Neural cell (in vitro differentiated cells): ENCODE measurements around the gene ZFP36L2.

Experiments used
- CTCF ChIP-seq: fragments of 450-650 bp; IDR thresholded peaks from 2 replicates; pipeline ENCODE4 v1.5.1; 2014; ENCODE audit warnings: antibody characterized with exemption, mild to moderate bottlenecking, moderate library complexity; ENCODE audit not compliant: poor library complexity, severe bottlenecking
- EP300 ChIP-seq: fragments of 450-650 bp; conservative IDR thresholded peaks from 2 replicates; pipeline ENCODE4 v1.6.1; 2014; ENCODE audit warnings: antibody characterized with exemption, mild to moderate bottlenecking, moderate library complexity; ENCODE audit not compliant: poor library complexity, severe bottlenecking
- EZH2 ChIP-seq: fragments of 200-600, 300-800 bp; shearing (Covaris generic), sonication (generic); IDR thresholded peaks from 2 replicates; pipeline ENCODE4 v1.6.1; 2014; ENCODE audit warnings: antibody characterized with exemption, low read length, borderline replicate concordance, mild to moderate bottlenecking; ENCODE audit not compliant: insufficient read depth, poor library complexity, severe bottlenecking
- MXI1 ChIP-seq: fragments of 450-650 bp; conservative IDR thresholded peaks from 2 replicates; pipeline ENCODE4 v1.6.1; 2014; ENCODE audit warnings: antibody characterized with exemption, mild to moderate bottlenecking; ENCODE audit not compliant: poor library complexity, severe bottlenecking
- POLR2AphosphoS5 ChIP-seq: IDR thresholded peaks from 2 replicates; pipeline ENCODE4 v1.6.1; 2012
- RAD21 ChIP-seq: fragments of 450-650 bp; conservative IDR thresholded peaks from 2 replicates; pipeline ENCODE4 v1.6.1; 2014; ENCODE audit warnings: antibody characterized with exemption, mild to moderate bottlenecking, moderate library complexity
- REST ChIP-seq: IDR thresholded peaks from 2 replicates; pipeline ENCODE4 v1.6.1; 2012; ENCODE audit warnings: borderline replicate concordance
- SMC3 ChIP-seq: fragments of 450-650 bp; conservative IDR thresholded peaks from 2 replicates; pipeline ENCODE4 v1.6.1; 2014; ENCODE audit warnings: antibody characterized with exemption, mild to moderate bottlenecking, moderate library complexity; ENCODE audit not compliant: poor library complexity
- TAF1 ChIP-seq: IDR thresholded peaks from 2 replicates; pipeline ENCODE4 v1.6.1; 2012; ENCODE audit warnings: low read depth

GRCh38 chr2:43246641-43247040, 20.2 kb upstream of the ZFP36L2 start:
- TF ChIP-seq CTCF = no peak
- TF ChIP-seq EZH2 = no peak
- no peak for TF ChIP-seq RAD21
- no peak for TF ChIP-seq REST
- no peak for TF ChIP-seq EP300
- no peak for TF ChIP-seq POLR2AphosphoS5
- TF ChIP-seq MXI1 = no peak
- TF ChIP-seq SMC3 = no peak
- no peak for TF ChIP-seq TAF1
